SK-N-SH treated with all-trans-retinoic acid at 6 μM for 48 hours (cell line): Measurements from ENCODE around the gene CYBC1.

Experiments used
- ARNTL ChIP-seq: fragments of 450-650 bp; formaldehyde crosslinking; IDR thresholded peaks from 2 replicates; pipeline ENCODE4 v1.5.0; 2020; ENCODE audit warnings: low read depth, mild to moderate bottlenecking, moderate library complexity, borderline replicate concordance
- CREB5 ChIP-seq: fragments of 250-450 bp; sonication (Bioruptor Pico); IDR thresholded peaks from 2 replicates; pipeline ENCODE4 v1.5.1; 2020; ENCODE audit warnings: low read depth, mild to moderate bottlenecking, moderate library complexity
- PATZ1 ChIP-seq: fragments of 250-450 bp; sonication (Bioruptor Pico); IDR thresholded peaks from 2 replicates; pipeline ENCODE4 v1.8.0; 2020; ENCODE audit warnings: mild to moderate bottlenecking, moderate library complexity, borderline replicate concordance
- POU6F1 ChIP-seq: fragments of 250-450 bp; sonication (Bioruptor Pico); IDR thresholded peaks from 2 replicates; pipeline ENCODE4 v1.8.0; 2021; ENCODE audit warnings: low read depth, mild to moderate bottlenecking, moderate library complexity, borderline replicate concordance
- RARB ChIP-seq: fragments of 250-450 bp; sonication (Bioruptor Pico); IDR thresholded peaks from 2 replicates; pipeline ENCODE4 v1.8.0; 2021; ENCODE audit warnings: mild to moderate bottlenecking, moderate library complexity
- ZFP30 ChIP-seq: fragments of 450-650 bp; formaldehyde crosslinking; IDR thresholded peaks from 2 replicates; pipeline ENCODE4 v1.5.0; 2022; ENCODE audit warnings: mild to moderate bottlenecking, moderate library complexity

- TF ChIP-seq ZFP30 (CRISPR knock-in tag) (no peak), ARNTL (CRISPR knock-in tag) (no peak), POU6F1 (no peak), RARB (CRISPR knock-in tag) (no peak), CREB5 (CRISPR knock-in tag) (no peak), PATZ1 (CRISPR knock-in tag) (no peak)
These were observed 42.2 kb upstream of the CYBC1 start for GRCh38 chr17:82492643-82493225.
